A172 (cell line): ENCODE data around the gene UNC13B. TPM values are rescaled to one million over a fixed set of nuclear protein-coding genes. Genes with fewer than 3 reads are reported as not detected.
"Not testable (repeated sequence)": the region's sequence is repeated elsewhere in the genome, so short reads cannot be mapped to it uniquely, and the experiment has no call there.

Experiments used
- DNase-seq: peaks from one replicate; pipeline ENCODE4 v3.0.0-alpha.2; 2015; ENCODE audit warnings: low spot score
- total RNA-seq: library from RNA; depleted of rRNA; stranded (reverse); fragments of >200 nt; shearing (Covaris generic); gene quantifications from 2 replicates; pipeline ENCODE4 v1.2.3, GENCODE V29; 2014

The UNC13B gene
- total RNA-seq, 1 experiment from 2014 or later, result 6.7 TPM

- DNase-seq, result no peak
Measured at GRCh38 chr9:35226651-35227050, 64.8 kb downstream of the UNC13B start.

GRCh38 chr9:35227284-35227683 lies 65.5 kb downstream of the UNC13B start:
- no peak for DNase-seq

- no peak for DNase-seq
Measured at GRCh38 chr9:35229066-35229778, 67.4 kb downstream of the UNC13B start.

- DNase-seq, result no peak
Measured at GRCh38 chr9:35229779-35230143, 68.0 kb downstream of the UNC13B start.

- no peak for DNase-seq
Measured at GRCh38 chr9:35232867-35233544, 71.2 kb downstream of the UNC13B start.

GRCh38 chr9:35236692-35237091 lies 74.9 kb downstream of the UNC13B start:
- DNase-seq, result no peak

GRCh38 chr9:35237311-35237710 lies 75.5 kb downstream of the UNC13B start:
- no peak for DNase-seq

- not testable (repeated sequence) for DNase-seq
Measured at GRCh38 chr9:35245945-35246344, 84.1 kb downstream of the UNC13B start.

GRCh38 chr9:35253075-35253474 lies 91.3 kb downstream of the UNC13B start:
- DNase-seq, result no peak

- no peak for DNase-seq
Measured at GRCh38 chr9:35254237-35254636, 92.4 kb downstream of the UNC13B start.

- DNase-seq, result no peak
Measured at GRCh38 chr9:35254984-35255857, 93.4 kb downstream of the UNC13B start.

- DNase-seq, result no peak
Measured at GRCh38 chr9:35257986-35258659, 96.3 kb downstream of the UNC13B start.

GRCh38 chr9:35258660-35259474 lies 97.1 kb downstream of the UNC13B start:
- DNase-seq, result peak; percentile 56

- DNase-seq, result no peak
Measured at GRCh38 chr9:35260186-35260585, 98.4 kb downstream of the UNC13B start.

- no peak for DNase-seq
Measured at GRCh38 chr9:35262064-35262463, 100.3 kb downstream of the UNC13B start.

GRCh38 chr9:35267710-35268109 lies 105.9 kb downstream of the UNC13B start:
- no peak for DNase-seq

GRCh38 chr9:35269919-35270318 lies 108.1 kb downstream of the UNC13B start:
- DNase-seq, result no peak

GRCh38 chr9:35271637-35272036 lies 109.8 kb downstream of the UNC13B start:
- DNase-seq, result no peak

- DNase-seq, result peak; percentile 29
Measured at GRCh38 chr9:35272989-35273388, 111.2 kb downstream of the UNC13B start.

GRCh38 chr9:35273591-35273990 lies 111.8 kb downstream of the UNC13B start:
- DNase-seq, result no peak

GRCh38 chr9:35274993-35275392 lies 113.2 kb downstream of the UNC13B start:
- no peak for DNase-seq
